ENCODE data around the gene GDI1. TPM values are rescaled to one million over a fixed set of nuclear protein-coding genes. Genes with fewer than 3 reads are reported as not detected.

GDI1 gene
- total and polyA plus RNA-seq, 10 of the 15 experiments (the other 5 are each of a cell fraction or from before 2014, with no cell fraction given) = 0.92 to 102 (median 49.6) TPM

GRCh38 chrX:154397888-154398667 lies 38.9 kb upstream of the GDI1 start, which contains the start of gene RPL10 (continued):
- TF ChIP-seq, protein P1, sequence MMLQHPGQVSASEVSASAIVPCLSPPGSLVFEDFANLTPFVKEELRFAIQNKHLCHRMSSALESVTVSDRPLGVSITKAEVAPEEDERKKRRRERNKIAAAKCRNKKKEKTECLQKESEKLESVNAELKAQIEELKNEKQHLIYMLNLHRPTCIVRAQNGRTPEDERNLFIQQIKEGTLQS (IDR thresholded peaks at IDR 0.05; ENCODE audit: borderline replicate concordance, extremely low read depth, low read depth, low read length) = no peak
- TF ChIP-seq MYC (IDR thresholded peaks at IDR 0.05; ENCODE audit: insufficient read depth, insufficient read length, insufficient replicate concordance, low read length, severe bottlenecking) (no peak), IKZF1 (conservative IDR thresholded peaks at IDR 0.05) (peak; percentile 79), TCF3 (IDR thresholded peaks at IDR 0.05; ENCODE audit: borderline replicate concordance, insufficient read depth, low read depth, low read length) (peak; percentile 88), PKNOX1 (IDR thresholded peaks at IDR 0.05) (peak; percentile 60; the same call in 1 of the 2 replicates), SMAD5 (IDR thresholded peaks at IDR 0.05; ENCODE audit: low read depth) (peak; percentile 98), YY1 (IDR thresholded peaks at IDR 0.05; ENCODE audit: low read depth, low read length) (peak; percentile 89), ATF2 (IDR thresholded peaks at IDR 0.05; ENCODE audit: low read length) (no peak), CHD2 (IDR thresholded peaks at IDR 0.05; ENCODE audit: borderline replicate concordance, low read depth, low read length) (peak; percentile 62; the same call in 1 of the 2 replicates), NBN (IDR thresholded peaks at IDR 0.05) (peak; percentile 85; the same call in 1 of the 2 replicates), STAT3 (IDR thresholded peaks at IDR 0.05; ENCODE audit: low read depth, low read length) (no peak), SMARCA5 (IDR thresholded peaks at IDR 0.05) (0 out of 2 replicates have a peak, but pooled peaks have one; percentile 53), BMI1 (IDR thresholded peaks at IDR 0.05; ENCODE audit: borderline replicate concordance) (0 out of 2 replicates have a peak, but pooled peaks have one; percentile 32), ZSCAN29 (IDR thresholded peaks at IDR 0.05) (no peak), NRF1 (conservative IDR thresholded peaks at IDR 0.05; ENCODE audit: low read depth, low read length) (peak; percentile 70), RELB (IDR thresholded peaks at IDR 0.05; ENCODE audit: low read depth) (0 out of 2 replicates have a peak, but pooled peaks have one; percentile 10), SUPT20H (IDR thresholded peaks at IDR 0.05; ENCODE audit: borderline replicate concordance, control insufficient read depth, low read depth, low read length) (no peak), HCFC1 (IDR thresholded peaks at IDR 0.05; ENCODE audit: low read length) (peak; percentile 56), USF1 (IDR thresholded peaks at IDR 0.05; ENCODE audit: borderline replicate concordance, extremely low read length, insufficient read depth, low read depth, low read length) (peak; percentile 61)
- TF ChIP-seq, protein P2, sequence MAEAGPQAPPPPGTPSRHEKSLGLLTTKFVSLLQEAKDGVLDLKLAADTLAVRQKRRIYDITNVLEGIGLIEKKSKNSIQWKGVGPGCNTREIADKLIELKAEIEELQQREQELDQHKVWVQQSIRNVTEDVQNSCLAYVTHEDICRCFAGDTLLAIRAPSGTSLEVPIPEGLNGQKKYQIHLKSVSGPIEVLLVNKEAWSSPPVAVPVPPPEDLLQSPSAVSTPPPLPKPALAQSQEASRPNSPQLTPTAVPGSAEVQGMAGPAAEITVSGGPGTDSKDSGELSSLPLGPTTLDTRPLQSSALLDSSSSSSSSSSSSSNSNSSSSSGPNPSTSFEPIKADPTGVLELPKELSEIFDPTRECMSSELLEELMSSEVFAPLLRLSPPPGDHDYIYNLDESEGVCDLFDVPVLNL (IDR thresholded peaks at IDR 0.05; ENCODE audit: low read depth, low read length) = no peak
- TF ChIP-seq, protein P3, sequence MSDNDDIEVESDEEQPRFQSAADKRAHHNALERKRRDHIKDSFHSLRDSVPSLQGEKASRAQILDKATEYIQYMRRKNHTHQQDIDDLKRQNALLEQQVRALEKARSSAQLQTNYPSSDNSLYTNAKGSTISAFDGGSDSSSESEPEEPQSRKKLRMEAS (IDR thresholded peaks at IDR 0.05; ENCODE audit: low read depth, low read length) = peak; percentile 53; the same call in 1 of the 2 replicates
